GM06990 (cell line): Measurements from ENCODE around the gene ILRUN.

ENCODE experiments used
- DNase-seq: peaks from one replicate; pipeline ENCODE4 v3.0.0-alpha.2; 2011; ENCODE audit not compliant: insufficient read length; ENCODE audit errors: extremely low read depth
- H3K27me3 ChIP-seq: replicated peaks from 2 replicates; pipeline ENCODE4 v1.6.0; 2011; ENCODE audit warnings: low read length; ENCODE audit not compliant: control insufficient read depth, insufficient read depth
- H3K36me3 ChIP-seq: 2 replicates; pipeline ENCODE4 v1.5.1; 2011; ENCODE audit warnings: low read length; ENCODE audit not compliant: control insufficient read depth, insufficient read depth
- H3K4me3 ChIP-seq: replicated peaks from 2 replicates; pipeline ENCODE4 v1.5.1; 2011; ENCODE audit warnings: low read depth, mild to moderate bottlenecking, control low read depth, low read length
- TF ChIP-seq, protein P1 (sequence below): IDR thresholded peaks from 2 replicates; pipeline ENCODE4 v1.5.1; 2011; ENCODE audit warnings: low read length, control low read depth, mild to moderate bottlenecking, inconsistent platforms; ENCODE audit not compliant: insufficient read depth, poor library complexity, severe bottlenecking

The ILRUN gene

GRCh38 chr6:34696189-34696738 is 303 bp downstream of the ILRUN start:
- peak overlapping the region; percentile 100 for H3K4me3 ChIP-seq
- no peaks in the 10 kb centered on the region for H3K27me3 ChIP-seq
- DNase-seq = no peak
- no peaks in the 10 kb centered on the region for H3K36me3 ChIP-seq
- TF ChIP-seq, protein P1, sequence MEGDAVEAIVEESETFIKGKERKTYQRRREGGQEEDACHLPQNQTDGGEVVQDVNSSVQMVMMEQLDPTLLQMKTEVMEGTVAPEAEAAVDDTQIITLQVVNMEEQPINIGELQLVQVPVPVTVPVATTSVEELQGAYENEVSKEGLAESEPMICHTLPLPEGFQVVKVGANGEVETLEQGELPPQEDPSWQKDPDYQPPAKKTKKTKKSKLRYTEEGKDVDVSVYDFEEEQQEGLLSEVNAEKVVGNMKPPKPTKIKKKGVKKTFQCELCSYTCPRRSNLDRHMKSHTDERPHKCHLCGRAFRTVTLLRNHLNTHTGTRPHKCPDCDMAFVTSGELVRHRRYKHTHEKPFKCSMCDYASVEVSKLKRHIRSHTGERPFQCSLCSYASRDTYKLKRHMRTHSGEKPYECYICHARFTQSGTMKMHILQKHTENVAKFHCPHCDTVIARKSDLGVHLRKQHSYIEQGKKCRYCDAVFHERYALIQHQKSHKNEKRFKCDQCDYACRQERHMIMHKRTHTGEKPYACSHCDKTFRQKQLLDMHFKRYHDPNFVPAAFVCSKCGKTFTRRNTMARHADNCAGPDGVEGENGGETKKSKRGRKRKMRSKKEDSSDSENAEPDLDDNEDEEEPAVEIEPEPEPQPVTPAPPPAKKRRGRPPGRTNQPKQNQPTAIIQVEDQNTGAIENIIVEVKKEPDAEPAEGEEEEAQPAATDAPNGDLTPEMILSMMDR = no peak

DNA sequence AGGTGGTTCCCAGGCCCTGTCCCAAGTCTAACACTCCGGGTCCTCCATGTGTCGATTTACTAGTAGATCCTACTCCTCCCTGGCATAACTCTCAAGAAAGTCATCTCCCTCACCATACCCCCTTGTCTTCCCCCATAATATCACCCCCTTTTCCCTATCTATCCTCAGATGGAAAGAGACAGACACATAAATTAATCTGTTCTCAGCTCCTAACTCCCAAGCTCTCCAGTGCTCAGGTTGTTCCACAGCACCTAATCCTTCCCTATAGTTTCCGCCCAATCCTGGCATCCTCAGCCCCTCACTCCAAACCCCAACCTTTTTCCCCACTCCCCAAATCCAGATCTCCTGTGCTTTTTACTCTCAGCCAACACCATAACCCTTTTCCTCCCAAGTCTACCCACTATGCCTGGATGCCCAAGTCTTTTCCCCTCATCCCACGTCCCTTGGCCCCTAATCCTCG is 808 bp downstream of the ILRUN start:
- H3K27me3 ChIP-seq = no peaks in the 10 kb centered on the region
- TF ChIP-seq, protein P1 = no peak
- no peaks in the 10 kb centered on the region for H3K36me3 ChIP-seq
- H3K4me3 ChIP-seq = peak overlapping the region; percentile 100
- DNase-seq = no peak

- DNase-seq = no peak
- Histone ChIP-seq H3K4me3 (no peak overlapping the region), H3K27me3 (no peaks in the 10 kb centered on the region), H3K36me3 (no peaks in the 10 kb centered on the region)
- TF ChIP-seq, protein P1 = no peak
These were observed 4.3 kb downstream of the ILRUN start for GRCh38 chr6:34692280-34692679.

DNA sequence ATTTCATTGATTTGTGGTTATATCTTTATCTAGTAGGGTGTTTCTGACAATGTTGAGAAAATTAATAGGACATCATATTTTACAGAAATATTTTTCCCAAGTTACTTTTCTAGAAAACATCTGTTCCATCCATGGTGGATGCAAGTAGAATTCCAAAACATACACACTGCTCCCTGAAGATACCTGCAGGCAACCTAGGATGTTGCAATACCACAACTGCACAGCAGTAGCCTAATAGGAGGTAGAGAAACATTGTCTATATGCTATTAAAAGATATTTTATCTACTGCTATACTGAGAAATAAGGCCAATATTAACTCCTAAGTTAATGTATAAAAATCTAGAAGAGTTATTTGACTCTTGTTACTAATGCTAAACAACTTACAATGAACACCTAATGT is 6.8 kb downstream of the ILRUN start:
- TF ChIP-seq, protein P1 = no peak
- Histone ChIP-seq H3K4me3 (no peak overlapping the region), H3K27me3 (no peaks in the 10 kb centered on the region), H3K36me3 (no peaks in the 10 kb centered on the region)
- no peak for DNase-seq

GRCh38 chr6:34688956-34689355 is 7.6 kb downstream of the ILRUN start:
- Histone ChIP-seq H3K36me3 (no peaks in the 10 kb centered on the region), H3K27me3 (no peaks in the 10 kb centered on the region), H3K4me3 (no peak overlapping the region)
- no peak for DNase-seq
- TF ChIP-seq, protein P1 = no peak

- TF ChIP-seq, protein P1 = no peak
- H3K4me3 ChIP-seq = no peak overlapping the region
- H3K36me3 ChIP-seq = no peaks in the 10 kb centered on the region
- no peak for DNase-seq
- no peaks in the 10 kb centered on the region for H3K27me3 ChIP-seq
These were observed 11.6 kb downstream of the ILRUN start for GRCh38 chr6:34684919-34685318.
